Bronchial epithelial cell (primary cell): ENCODE results near the gene TRAM2. TPM values are rescaled to one million over a fixed set of nuclear protein-coding genes. Genes with fewer than 3 reads are reported as not detected.

Experiments
- DNase-seq: peaks from one replicate; pipeline ENCODE4 v3.0.0-alpha.2; 2010; ENCODE audit warnings: low read depth
- FAIRE-seq: peaks from 2 replicates; lab custom pipeline; 2011; peaks lifted over from hg19 to GRCh38; lab: Jason Lieb, UNC
- H3K27me3 ChIP-seq: 2 replicates; pipeline ENCODE4 v1.5.1; 2011; ENCODE audit warnings: low read length; ENCODE audit not compliant: control insufficient read depth, insufficient read depth
- H3K36me3 ChIP-seq: 2 replicates; pipeline ENCODE4 v1.5.1; 2011; ENCODE audit warnings: low read length; ENCODE audit not compliant: control insufficient read depth, insufficient read depth
- H3K4me3 ChIP-seq: 2 replicates; pipeline ENCODE4 v1.5.1; 2011; ENCODE audit warnings: mild to moderate bottlenecking, low read depth, low read length, control low read depth
- CTCF ChIP-seq: IDR thresholded peaks from 2 replicates; pipeline ENCODE4 v1.5.1; 2011; ENCODE audit warnings: mild to moderate bottlenecking, moderate library complexity, low read length, control low read depth, inconsistent platforms; ENCODE audit not compliant: insufficient read depth, severe bottlenecking
- total RNA-seq: library from RNA; depleted of rRNA; stranded (reverse); fragments of >200 nt; gene quantifications from 2 replicates; pipeline ENCODE4 v1.2.1, GENCODE V29; 2014

The TRAM2 gene
- total RNA-seq, 1 donor from 2014 or later = 4.2 TPM

- Histone ChIP-seq H3K36me3 (peaks cover 6% of the 10 kb centered on the region), H3K4me3 (no peak overlapping the region), H3K27me3 (no peaks in the 10 kb centered on the region)
- DNase-seq (no peak), FAIRE-seq (no peak)
- no peak for TF ChIP-seq CTCF
Measured at GRCh38 chr6:52504782-52505136, 72.1 kb downstream of the TRAM2 start.

- peaks cover 4% of the 10 kb centered on the region for H3K36me3 ChIP-seq
- no peak for TF ChIP-seq CTCF
- H3K27me3 ChIP-seq = no peaks in the 10 kb centered on the region
- H3K4me3 ChIP-seq = no peak overlapping the region
- FAIRE-seq (peak; percentile 86), DNase-seq (peak; percentile 97)
Measured at GRCh38 chr6:52503851-52504781, 72.7 kb downstream of the TRAM2 start.

- no peak for FAIRE-seq
- H3K27me3 ChIP-seq = no peaks in the 10 kb centered on the region
- TF ChIP-seq CTCF = peak; percentile 19
- no peak overlapping the region for H3K4me3 ChIP-seq
- H3K36me3 ChIP-seq = peaks cover 1% of the 10 kb centered on the region
- DNase-seq = peak; percentile 61
Measured at GRCh38 chr6:52503323-52503747, 73.5 kb downstream of the TRAM2 start.

- Histone ChIP-seq H3K36me3 (peaks cover 1% of the 10 kb centered on the region), H3K27me3 (no peaks in the 10 kb centered on the region), H3K4me3 (no peak overlapping the region)
- TF ChIP-seq CTCF = no peak
- FAIRE-seq (no peak), DNase-seq (no peak)
Measured at GRCh38 chr6:52502306-52503029, 74.4 kb downstream of the TRAM2 start.

GRCh38 chr6:52500238-52501129, 76.4 kb downstream of the TRAM2 start:
- DNase-seq (no peak), FAIRE-seq (no peak)
- Histone ChIP-seq H3K27me3 (no peaks in the 10 kb centered on the region), H3K4me3 (no peak overlapping the region), H3K36me3 (no peaks in the 10 kb centered on the region)
- TF ChIP-seq CTCF = no peak
